GM19467 (cell line): ENCODE results near the gene COL23A1.

Experiments used
- ATAC-seq: cut with Tn5 transposase; IDR thresholded peaks from one replicate; pipeline ENCODE4 v1.9.1; 2021; ENCODE audit warnings: mild to moderate bottlenecking, moderate library complexity; ENCODE audit not compliant: unreplicated experiment

COL23A1 gene

DNA sequence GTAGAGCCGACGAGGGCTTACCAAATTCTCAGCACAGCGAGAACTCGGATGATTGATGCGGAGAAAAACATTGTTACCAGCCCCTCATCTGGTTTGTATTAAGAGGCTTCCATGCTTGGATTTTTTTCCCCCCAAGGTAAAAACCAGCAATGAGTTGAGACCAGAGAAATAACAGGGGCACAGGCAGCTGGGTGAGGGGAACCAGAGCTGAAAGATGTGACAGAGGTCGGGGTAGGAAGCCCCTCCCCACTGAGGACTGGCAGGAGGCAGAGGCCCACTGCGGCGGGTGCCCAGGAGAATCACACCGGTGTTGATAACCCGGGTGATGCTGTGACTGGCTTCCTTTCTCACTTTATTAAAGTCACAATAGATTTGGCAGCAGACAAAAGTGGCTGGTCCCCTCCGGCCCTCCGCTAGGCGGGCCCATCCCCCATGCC lies 241.1 kb downstream of the COL23A1 start:
- no peak for ATAC-seq

DNA sequence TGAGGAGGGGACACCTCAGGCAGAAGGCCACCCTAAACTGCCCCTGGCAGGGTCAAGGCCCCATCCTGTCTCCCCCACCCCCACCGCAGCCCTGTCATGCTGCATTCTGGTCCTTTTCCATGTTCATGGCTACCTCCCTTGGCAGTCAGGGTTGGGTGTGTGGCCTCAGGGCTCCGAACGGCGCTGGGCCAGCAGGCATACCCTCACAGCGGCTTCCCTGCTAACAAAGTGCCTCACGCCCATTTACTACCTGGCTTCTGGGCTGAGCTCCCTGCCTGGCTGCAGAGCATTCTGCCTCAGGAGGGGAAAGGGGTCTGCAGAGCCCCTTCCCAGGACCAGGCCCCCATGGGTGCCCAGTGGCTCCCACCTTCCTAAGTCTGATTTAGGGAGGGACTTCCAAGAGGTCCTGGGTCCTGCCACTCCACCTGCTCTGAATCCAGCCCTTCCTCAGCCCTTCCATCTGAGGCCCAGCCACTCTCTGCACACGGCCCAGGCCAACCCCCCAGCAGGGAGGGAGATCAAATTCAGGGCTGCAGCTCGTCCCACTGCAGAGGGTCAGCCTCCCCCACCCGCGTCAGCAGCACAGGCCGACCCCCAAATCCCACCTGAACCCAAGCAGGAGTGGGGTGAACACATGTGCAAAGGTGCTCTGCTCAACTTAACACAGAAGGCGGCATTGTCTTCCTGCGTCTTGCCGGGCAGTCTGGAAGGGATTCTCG lies 241.7 kb downstream of the COL23A1 start:
- ATAC-seq = no peak

DNA sequence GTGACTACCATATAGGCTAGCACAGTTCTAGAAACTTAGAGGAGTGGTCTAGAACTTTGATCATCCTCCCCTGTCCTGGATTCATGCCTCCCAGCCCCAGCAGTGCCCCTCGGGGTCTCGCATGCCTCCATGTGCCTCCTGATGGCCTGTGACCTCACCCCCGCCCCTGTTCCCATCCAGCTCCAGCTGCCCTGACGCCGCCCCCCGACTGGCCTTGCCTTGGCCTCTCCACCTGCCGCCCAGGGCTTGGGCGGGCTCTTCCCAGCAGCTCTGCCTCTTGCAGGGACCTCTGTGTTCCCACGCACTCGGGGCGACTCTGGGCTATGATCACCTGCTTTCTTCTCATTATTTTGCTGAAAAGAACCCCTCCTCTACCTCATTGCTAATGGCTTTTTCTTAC lies 242.2 kb downstream of the COL23A1 start:
- no peak for ATAC-seq

DNA sequence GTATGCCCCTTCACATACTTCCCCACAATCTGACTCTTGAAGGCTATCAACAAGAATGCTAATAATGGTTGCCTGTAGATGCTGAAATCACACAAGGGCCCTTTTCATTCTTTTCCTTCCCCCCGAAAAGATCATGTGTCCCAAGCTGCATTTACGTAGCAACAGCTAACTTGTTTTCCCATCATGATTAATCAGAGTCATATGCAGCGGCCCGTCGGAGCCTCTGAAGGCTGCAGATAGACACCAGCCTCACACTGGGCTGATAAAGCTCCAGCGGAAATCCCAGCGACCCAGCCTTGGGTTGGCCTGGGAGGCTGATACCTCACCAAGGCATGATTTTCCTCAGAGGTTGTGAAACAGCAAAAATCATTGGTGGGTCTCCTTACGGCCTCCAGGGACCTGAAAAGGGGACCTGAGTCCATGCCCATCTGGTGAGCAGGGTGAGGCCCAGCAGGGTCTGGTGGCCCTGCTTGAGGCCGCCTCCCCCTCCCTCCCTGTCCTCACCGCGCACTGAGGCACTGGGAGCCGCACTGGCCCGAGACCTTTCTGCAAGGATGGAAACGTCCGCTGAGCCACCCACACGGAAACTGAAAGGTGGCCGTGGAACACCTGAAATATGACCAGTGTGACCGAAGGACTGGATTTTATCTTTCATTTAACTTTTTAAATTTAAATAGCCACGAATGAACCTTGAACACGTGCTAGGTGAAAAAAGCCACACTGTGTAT lies 243.4 kb downstream of the COL23A1 start:
- ATAC-seq = no peak

DNA sequence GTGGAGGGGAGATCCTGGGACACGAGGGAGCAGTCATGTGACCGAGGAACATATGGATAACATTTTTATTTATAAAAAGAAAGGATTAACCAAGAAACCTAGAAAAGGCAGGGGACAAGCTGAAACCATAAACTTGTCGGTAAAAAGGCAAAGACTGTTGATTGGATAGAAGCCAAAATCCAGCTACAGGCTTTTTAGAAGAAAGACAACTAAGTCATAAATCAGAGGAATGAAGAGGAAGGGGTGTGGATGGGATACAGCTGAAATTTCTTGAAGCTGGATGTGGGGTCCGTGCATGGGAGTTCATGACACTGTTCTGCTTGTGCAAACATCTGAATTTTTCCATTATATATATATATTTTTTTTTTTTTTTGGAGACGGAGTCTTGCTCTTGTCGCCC lies 246.9 kb downstream of the COL23A1 start:
- ATAC-seq = no peak

DNA sequence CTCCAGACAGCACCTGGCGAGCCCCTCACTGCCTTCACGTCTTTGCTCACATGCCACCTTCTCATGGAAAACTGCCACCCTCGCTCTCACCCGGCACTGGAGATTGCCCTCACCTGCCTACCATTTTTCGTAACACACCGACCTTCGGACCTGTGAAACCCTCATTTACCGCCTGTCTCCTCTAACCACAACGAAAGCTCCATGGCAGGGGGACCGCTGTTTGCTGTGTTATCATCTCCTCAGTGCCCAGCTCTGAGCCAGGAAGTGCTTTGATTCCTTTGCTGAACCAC lies 248.4 kb downstream of the COL23A1 start:
- no peak for ATAC-seq

DNA sequence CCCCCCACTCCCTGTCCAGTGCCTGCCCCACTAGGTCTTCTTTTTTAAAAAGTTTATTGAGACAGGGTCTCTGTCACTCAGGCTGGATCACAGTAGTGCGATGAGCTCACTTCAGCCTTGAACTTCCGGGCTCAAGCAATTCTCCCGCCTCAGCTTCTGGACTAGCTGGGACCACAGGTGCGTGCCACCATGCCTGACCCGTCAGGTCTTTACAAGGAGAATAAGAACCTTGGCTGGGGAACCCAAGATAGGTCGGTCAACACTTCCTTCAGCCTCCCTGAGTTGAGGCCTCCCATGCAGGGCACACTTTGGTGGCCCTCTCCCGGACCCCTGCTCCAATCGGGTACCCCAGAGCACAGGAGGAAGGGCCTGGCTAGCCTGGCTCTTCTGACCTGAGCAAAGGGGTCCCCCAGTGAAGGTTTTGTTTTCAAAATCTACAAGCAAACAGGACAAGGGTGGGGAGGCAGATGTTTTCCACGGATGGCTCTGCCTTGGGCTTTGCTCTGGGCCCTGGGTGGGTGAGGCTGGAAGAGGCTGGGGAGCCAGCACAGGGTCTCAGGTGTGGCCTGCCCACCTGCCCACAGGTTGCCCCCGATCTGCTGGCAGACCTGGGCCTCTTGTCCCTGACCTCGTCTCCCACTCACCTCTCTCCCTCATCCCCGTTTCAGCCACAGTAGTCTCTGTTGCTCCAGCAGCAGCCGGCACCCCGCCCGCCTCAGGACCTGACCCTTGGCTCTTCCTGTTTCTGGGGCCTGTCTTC lies 248.9 kb downstream of the COL23A1 start:
- no peak for ATAC-seq

DNA sequence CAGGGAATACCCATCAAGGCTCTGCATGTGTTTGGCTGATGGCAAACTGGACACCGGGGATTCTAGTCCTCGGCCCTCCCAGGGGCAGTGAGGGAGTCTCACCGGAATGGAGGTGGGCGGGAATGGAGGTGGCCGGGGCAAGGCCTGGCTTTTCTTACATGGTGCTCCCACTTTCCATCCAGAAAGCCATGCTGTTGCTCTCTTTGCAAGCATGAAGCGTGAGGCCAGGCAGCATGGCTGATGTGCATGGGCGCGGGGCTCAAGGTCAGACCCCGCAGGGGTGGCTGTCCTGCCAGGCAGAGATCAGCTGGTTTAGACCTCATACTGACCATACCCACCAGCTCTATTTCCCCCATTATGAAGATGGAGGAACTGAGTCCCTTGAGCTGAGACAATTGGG lies 249.6 kb downstream of the COL23A1 start:
- no peak for ATAC-seq

DNA sequence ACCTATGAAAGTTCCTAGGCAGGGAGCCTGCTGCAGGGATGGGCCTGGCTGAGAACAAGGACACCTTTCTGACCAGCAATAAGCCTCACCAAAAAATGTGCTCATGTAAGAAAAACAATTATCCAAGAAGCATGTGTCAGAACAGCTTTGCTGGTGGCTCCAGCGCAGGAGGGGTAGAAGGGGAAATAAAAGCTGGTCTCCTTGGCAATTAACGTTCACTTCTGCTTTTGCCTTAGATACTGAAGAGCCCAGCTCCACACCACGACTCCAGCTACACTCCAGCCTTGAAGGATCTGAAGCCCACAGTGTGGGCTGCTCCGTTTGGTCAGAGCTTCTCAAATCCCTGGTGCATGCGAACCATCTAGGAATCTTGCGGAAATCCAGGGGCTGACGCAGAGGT lies 250.0 kb downstream of the COL23A1 start:
- no peak for ATAC-seq

DNA sequence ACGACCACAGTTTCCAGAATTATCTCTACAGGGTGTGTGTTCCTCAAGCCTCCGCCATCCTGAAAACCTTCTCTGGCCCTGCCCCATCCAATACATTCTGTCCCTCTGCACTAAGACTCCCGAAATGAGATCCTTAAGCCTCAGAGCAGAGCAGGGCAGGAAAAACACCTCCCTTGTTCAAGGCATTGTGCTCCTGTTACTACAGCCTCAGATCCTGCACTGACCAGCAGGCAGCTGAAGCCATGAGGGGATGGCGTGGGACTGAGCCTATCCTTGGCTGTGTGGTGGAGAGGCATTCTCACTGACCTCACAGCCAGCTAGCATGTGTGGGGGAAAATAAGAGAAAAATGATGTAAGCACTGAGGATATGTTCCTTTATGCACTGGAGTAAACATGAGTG lies 250.9 kb downstream of the COL23A1 start:
- ATAC-seq = no peak

DNA sequence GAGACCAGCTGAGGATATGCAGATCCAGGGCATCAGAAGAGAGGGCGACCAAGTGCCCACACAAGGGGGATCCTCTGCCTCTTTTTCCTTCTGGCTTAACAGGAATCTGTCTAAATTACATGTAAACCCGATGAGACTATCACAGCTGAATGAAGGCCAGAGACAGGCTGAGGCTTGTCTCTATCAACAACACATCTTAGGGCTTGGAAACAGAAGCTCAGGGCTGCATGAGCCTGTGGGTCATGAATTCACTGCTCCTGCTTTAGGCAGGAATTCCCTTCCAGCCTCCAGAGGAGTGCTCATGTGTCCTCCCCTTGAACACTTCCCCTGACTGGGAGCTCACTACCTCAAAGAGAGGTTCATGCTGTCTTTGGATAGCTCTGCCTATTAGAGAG lies 251.4 kb downstream of the COL23A1 start:
- ATAC-seq = no peak

DNA sequence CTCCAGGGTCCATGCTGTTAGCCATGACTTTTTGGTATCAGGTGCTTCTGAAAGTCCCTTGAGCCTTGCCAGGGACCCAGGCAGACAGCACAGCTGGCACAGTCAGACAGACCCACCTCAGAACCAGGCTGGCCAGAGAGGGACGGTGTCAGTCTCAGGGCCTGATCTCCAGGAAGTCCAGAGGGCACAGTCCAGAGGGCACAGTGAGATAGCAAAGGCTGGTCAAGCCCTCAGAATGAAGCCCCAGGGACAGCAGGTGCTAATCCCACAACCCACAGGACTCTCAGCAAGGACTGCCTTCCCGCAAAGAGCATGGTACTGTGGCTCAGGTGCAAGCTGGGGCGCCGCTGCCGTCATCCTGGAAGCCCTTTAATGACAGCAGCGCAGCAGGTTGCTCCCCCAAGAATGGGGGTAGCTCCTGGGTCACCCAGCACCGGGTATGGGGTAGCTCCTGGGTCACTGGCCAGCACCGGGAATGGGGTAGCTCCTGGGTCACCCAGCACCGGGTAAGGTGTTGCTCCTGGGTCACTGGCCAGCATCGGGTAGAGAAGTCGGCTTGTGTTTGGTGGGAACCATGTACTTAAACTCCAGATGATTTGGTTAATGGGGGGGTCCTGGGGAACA lies 252.0 kb downstream of the COL23A1 start:
- no peak for ATAC-seq

DNA sequence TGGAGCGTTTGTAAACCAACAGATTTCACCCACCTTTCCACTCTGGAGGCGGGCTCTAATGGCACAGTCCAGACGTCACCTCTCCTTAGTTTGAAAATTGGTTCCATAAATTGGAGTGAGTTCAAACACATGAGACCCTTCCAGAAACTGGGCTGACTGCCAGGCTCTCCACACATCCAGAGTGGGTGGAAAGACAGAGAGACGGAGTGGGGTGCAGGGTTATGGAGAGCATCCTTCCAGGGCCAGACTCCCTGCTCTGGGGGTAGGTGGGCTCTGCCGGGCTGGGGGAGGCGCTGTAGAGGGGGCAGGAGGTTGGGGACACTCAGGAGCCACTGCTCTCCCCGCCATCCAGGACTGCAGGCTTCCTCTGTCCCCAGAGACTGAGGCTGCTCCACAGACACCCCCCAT lies 252.9 kb downstream of the COL23A1 start:
- no peak for ATAC-seq

DNA sequence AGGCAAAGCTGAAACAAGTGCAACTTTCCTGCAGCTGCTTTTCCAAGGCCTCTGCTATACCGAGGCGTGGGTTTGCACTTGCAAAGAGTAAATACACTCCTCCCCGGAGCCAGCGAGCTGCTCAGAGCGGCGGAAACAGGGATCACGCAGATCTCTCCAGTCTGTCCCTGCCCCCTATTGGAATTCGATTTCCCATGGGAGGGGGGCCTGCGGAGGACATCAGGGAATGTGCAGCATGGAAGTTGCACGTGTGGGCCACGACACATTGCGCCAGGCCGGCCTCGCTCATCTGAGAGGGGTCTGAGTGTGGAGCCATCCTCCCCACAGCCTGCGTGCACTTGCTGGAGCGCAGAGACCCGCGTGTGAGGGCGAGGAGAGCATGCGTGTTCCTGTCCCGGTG lies 253.3 kb downstream of the COL23A1 start:
- no peak for ATAC-seq

DNA sequence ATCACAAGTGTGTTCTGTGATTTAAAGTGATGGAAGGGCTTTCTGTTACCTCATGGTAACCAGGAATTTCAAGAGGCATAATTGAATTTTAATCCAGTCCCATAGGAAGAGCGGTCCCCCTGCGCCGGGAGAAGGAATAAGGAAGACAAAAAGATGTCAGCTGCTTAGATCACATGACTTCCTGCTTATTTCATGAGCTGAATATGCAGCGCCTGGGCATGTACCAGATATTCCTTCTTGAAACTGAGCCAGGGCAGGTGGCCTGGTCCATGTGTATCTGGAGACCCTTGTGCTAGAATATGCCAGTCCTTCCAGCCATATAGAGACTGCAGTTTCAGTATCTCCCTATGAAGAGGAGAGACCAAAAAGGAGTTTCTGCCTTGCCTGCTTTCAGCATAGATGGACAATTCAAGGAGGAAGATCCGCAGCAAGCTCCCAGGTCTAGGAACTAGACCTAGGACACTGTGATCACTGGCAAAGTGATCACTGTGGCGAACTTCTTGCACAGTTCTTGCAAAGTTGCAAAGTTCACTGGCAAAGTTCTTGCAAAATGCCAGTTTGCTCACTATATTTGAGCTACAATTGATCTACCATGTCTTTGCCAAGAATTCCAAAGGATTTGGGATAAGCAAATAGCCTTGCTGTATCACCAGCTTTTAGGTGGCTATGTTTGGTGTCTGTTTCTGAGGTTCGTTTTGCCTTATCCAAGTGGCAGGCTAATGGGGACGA lies 254.7 kb downstream of the COL23A1 start:
- ATAC-seq = no peak

DNA sequence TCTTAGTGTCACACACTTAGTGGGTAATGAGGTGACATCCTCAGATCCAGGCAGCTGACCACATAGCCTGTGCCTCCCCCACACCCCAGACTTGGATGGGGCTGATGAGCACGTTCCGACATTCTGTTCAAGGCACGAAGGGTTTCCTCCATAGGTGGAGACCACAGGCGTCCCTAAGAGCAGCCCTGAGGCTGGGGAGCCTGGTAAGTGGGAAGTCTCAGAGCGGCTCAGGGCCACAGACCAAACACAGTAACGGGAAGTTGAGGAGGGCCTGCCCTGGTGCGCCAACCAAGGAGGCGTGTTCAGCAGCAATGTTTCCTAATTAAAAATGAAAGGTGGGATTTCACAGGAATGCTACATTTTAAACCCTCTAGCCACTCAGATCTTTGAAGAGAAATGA lies 255.3 kb downstream of the COL23A1 start:
- no peak for ATAC-seq

DNA sequence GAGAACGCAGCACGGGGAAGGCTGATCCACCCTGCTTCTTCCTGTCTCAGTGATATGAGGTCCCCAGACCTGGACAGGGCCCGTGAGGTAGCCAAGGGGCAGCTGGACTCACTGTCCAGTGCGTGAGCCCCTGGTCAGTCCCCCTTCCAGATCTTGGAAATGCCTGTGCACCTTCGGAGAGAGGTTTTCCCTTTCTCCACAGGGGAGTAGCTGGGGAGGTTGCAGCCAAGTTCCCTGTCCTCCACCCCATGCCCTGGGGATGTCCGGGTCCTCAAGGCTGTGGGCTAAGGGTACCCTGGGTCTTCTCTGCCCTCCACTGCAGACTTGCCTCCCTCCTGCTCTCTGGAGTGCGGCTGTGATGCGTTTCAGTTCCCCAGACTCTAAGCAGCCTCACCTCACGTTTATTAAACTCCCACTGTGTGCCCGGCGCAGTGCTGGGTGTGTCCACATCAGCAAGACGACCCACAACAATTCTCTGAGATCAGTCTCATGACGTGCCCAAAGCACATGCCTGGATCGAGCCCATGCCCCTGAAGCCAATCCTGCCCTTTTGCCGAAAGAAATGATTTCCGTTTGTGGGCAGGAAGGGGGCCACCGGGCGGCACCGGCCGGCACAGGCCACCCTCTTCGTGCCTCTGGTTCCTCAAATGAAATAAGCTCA lies 256.2 kb downstream of the COL23A1 start:
- ATAC-seq = no peak

DNA sequence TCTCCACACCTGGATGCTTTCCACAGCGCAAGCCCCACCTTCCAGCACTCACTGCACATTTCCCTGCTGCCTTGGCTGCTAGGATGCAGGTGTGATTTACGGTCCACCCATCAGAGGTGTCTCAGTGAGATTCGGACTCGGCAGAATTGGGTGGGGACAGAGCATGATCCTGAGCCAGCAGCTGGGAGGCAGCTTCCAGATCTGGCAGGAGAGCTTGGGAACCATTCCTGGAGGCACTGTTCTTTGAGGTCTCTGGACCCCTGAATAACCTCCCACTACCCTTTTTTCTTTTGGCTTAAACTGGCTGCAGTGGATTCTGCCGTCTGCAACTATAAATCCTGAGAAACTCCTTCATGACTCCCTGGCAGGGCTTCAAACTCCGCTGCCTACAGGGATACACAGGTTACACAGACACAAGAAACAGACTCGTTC lies 258.0 kb downstream of the COL23A1 start:
- no peak for ATAC-seq

DNA sequence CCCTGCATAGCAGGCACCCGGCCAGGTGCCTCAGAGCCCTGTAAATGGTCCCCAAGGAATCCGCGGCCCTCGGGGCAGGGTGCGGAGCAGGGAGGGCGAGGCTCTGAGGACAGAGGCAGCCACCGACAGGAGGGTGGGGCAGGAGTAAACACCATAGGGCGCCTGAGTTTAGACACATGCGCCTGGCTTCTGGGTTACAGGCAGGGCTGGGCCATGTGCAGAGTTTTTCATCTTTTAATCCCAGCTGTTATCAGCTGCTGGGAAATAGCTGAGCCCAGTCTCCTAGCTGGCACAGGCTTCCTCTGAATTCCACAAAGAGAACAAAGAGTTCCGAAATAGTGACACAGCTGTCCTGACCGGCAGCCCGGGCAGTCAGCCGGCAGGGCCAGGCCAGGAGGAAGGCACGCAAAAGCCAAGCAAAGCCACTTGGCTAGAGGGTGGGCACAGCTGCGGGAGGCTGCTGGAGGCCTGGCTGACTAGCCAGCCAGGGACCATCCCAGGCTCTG lies 258.6 kb downstream of the COL23A1 start:
- no peak for ATAC-seq

DNA sequence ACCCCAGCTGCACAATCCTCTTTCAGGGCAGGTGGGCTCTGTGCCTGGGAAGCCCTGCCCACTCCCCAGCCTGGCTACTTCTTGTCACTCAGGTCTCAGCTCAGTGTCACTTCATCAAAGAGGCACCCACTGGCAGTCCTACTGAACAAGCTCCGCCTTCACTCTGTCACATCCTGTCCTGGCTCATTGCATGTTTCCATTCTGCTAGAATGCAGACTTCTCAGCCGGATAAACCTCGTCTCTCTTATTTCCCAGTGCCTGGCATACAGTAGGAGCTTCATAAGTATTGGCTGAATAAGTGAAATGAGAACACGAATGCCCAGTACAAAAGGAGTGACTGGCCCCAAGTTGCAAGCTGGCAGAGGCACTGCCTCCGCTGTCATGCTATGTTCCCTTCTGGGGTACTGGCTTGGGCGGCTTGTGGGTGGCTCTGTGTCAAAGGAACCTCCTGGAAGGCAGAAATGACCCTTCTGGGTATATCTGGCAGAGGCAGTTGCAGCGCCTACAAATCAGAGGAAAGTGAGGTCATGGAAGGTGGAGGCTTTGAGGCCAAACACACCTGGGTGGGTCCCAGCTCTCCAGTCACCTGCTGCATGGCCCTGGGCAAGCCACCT lies 259.3 kb downstream of the COL23A1 start:
- no peak for ATAC-seq
